Umbilical cord (tissue), 2 donors: ENCODE measurements around the gene NIBAN1. TPM values are rescaled to one million over a fixed set of nuclear protein-coding genes. Genes with fewer than 3 reads are reported as not detected.
A peak's percentile ranks its signal among the peaks of the same experiment; 100 is the strongest.
"Not testable (repeated sequence)": the region's sequence is repeated elsewhere in the genome, so short reads cannot be mapped to it uniquely, and the experiment has no call there.

Source experiments
- DNase-seq: peaks from one replicate; pipeline ENCODE4 v3.0.0-alpha.2; 2015; ENCODE audit warnings: low spot score
- total RNA-seq: library from RNA; depleted of rRNA; stranded (reverse); fragments of >200 nt; gene quantifications from one replicate; pipeline ENCODE4 v1.2.3, GENCODE V29; 2014; ENCODE audit warnings: low replicate concordance; ENCODE audit not compliant: insufficient read depth

NIBAN1 gene
- 283 TPM for total RNA-seq

GRCh38 chr1:184974056-184974836 lies at the start of gene NIBAN1:
Gene NIBAN1 (minus strand): TSS chr1:184974508. CDS start chr1:184974356, 152 bp downstream.
- DNase-seq = peak; percentile 69

- DNase-seq = no peak
Observed at GRCh38 chr1:185017966-185018365, 43.7 kb upstream of the NIBAN1 start.

GRCh38 chr1:185017338-185017737 lies 43.0 kb upstream of the NIBAN1 start:
- DNase-seq = peak; percentile 5

- no peak for DNase-seq
Observed at GRCh38 chr1:185016880-185017279, 42.6 kb upstream of the NIBAN1 start.

- DNase-seq = peak; percentile 9
Observed at GRCh38 chr1:185015631-185016030, 41.3 kb upstream of the NIBAN1 start.

GRCh38 chr1:185014941-185015340 lies 40.6 kb upstream of the NIBAN1 start:
- DNase-seq = no peak

GRCh38 chr1:185010361-185010760 lies 36.1 kb upstream of the NIBAN1 start:
- DNase-seq = no peak

GRCh38 chr1:185008838-185009237 lies 34.5 kb upstream of the NIBAN1 start:
- no peak for DNase-seq

- not testable (repeated sequence) for DNase-seq
Observed at GRCh38 chr1:185001312-185001880, 27.1 kb upstream of the NIBAN1 start.

- DNase-seq = not testable (repeated sequence)
Observed at GRCh38 chr1:184999974-185000373, 25.7 kb upstream of the NIBAN1 start.

GRCh38 chr1:184994301-184994700 lies 20.0 kb upstream of the NIBAN1 start:
- DNase-seq = no peak

GRCh38 chr1:184992271-184992670 lies 18.0 kb upstream of the NIBAN1 start:
- no peak for DNase-seq

GRCh38 chr1:184990204-184990603 lies 15.9 kb upstream of the NIBAN1 start:
- no peak for DNase-seq

- DNase-seq = peak; percentile 16
Observed at GRCh38 chr1:184988506-184988905, 14.2 kb upstream of the NIBAN1 start.

- no peak for DNase-seq
Observed at GRCh38 chr1:184987696-184988095, 13.4 kb upstream of the NIBAN1 start.

- peak; percentile 63 for DNase-seq
Observed at GRCh38 chr1:184986250-184986649, 11.9 kb upstream of the NIBAN1 start.

- DNase-seq = peak; percentile 79
Observed at GRCh38 chr1:184982002-184982954, 8.0 kb upstream of the NIBAN1 start.

GRCh38 chr1:184980726-184981125 lies 6.4 kb upstream of the NIBAN1 start:
- DNase-seq = no peak

GRCh38 chr1:184975208-184975870 lies 1.0 kb upstream of the NIBAN1 start:
- no peak for DNase-seq

- no peak for DNase-seq
Observed at GRCh38 chr1:184974837-184975115, 468 bp upstream of the NIBAN1 start.

- peak; percentile 60 for DNase-seq
Observed at GRCh38 chr1:184973272-184974055, 844 bp downstream of the NIBAN1 start.
